ENCODE measurements around the gene WBP2. TPM values are rescaled to one million over a fixed set of nuclear protein-coding genes. Genes with fewer than 3 reads are reported as not detected.

The WBP2 gene
- total RNA-seq, 1 experiment from 2014 or later: 132 TPM

DNA sequence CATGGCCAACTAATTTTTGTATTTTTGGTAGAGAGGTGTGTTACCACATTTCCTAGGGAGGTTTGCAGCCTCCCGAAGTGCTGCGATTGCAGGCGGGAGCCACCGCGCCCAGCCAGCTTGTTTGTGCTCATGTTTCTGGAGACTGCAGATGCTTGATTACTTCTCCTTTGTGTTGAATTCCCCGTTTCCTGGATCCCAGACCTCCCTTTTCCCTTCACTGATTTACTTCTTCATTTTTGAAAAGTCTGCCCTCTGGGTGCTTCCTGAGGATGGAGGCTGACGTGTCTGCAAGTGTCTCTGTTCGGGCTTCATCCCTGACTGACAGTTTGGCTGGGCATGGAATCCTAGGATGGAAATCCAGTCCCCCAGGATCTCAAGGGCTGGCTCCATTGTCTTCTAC lies 30.3 kb upstream of the WBP2 start (continued):
- TF ChIP-seq, protein P1, sequence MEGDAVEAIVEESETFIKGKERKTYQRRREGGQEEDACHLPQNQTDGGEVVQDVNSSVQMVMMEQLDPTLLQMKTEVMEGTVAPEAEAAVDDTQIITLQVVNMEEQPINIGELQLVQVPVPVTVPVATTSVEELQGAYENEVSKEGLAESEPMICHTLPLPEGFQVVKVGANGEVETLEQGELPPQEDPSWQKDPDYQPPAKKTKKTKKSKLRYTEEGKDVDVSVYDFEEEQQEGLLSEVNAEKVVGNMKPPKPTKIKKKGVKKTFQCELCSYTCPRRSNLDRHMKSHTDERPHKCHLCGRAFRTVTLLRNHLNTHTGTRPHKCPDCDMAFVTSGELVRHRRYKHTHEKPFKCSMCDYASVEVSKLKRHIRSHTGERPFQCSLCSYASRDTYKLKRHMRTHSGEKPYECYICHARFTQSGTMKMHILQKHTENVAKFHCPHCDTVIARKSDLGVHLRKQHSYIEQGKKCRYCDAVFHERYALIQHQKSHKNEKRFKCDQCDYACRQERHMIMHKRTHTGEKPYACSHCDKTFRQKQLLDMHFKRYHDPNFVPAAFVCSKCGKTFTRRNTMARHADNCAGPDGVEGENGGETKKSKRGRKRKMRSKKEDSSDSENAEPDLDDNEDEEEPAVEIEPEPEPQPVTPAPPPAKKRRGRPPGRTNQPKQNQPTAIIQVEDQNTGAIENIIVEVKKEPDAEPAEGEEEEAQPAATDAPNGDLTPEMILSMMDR (IDR thresholded peaks at IDR 0.05 in 2 of 3, conservative IDR thresholded peaks at IDR 0.05 in 1 of 3; ENCODE audit: borderline replicate concordance in 1 of 3, insufficient read depth in 1 of 3, low read depth in 2 of 3, low read length in 2 of 3): no peak
- TF ChIP-seq TCF7L2 (IDR thresholded peaks at IDR 0.05; ENCODE audit: borderline replicate concordance, extremely low read depth, insufficient read depth, insufficient read length) (no peak), POLR2AphosphoS5 (IDR thresholded peaks at IDR 0.05; ENCODE audit: low read depth, low read length) (no peak), CBX3 (IDR thresholded peaks at IDR 0.05; ENCODE audit: low read depth) (no peak)

DNA sequence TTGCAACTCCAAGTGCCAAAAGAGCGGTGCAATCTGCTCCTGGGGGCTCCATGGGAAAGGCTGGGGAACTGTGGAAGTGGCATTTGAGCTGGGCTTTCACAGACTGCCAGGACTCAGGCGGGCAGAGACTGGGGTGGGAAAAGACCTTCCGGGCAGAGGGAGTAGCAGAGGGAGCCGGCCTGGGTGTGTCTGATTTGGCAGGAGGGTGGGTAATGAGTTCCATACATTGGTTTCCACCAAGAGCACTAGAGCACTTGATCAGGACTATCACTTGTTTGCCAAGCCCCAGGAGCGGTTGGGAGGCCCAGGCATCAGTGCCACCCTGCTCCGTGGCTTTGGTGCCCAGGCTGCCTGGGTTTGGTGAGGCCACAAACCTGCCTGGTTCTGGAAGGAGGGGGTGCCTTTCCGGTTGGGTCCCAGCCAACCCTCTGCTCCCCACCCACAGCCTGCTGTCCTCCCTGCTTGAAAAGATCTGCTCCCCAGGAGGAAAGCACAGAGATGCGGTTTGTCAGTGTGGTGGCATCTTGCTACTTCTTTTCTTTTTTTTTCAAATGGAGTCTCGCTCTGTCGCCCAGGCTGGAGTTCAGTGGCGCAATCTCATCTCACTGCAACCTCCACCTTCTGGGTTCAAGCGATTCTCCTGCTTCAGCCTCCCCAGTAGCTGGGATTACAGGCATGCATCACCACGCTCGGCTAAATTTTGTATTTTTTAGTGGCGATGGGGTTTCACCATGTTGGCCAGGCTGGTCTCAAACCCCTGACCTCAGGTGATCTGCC lies 26.7 kb upstream of the WBP2 start:
- Histone ChIP-seq H3K9me2 (ENCODE audit: insufficient read depth) (no peaks in the 10 kb centered on the region), H3K27ac (ENCODE audit: low read depth, low read length) (no peak overlapping the region), H3K4me1 (ENCODE audit: control insufficient read depth in 1 of 2, insufficient read depth in 2 of 2, low read length in 2 of 2) (peaks cover 9 to 21% of the 10 kb centered on the region in 2 experiments), H3K9ac (ENCODE audit: low read length) (no peak overlapping the region), H3K4me2 (ENCODE audit: low read length) (no peak overlapping the region), H3K4me3 (replicated peaks in 1 of 2; ENCODE audit: low read depth in 1 of 2, low read length in 2 of 2) (no peak overlapping the region), H3K36me3 (ENCODE audit: control insufficient read depth in 1 of 2, insufficient read depth in 2 of 2, low read length in 2 of 2) (no peaks in the 10 kb centered on the region), H2AFZ (ENCODE audit: low read depth, low read length, poor library complexity, severe bottlenecking) (no peak overlapping the region), H3K9me3 (ENCODE audit: control insufficient read depth in 1 of 2, insufficient read depth in 1 of 2, low read depth in 1 of 2, low read length in 2 of 2) (no peaks in the 10 kb centered on the region), H3K27me3 (ENCODE audit: insufficient read depth, low read length) (no peaks in the 10 kb centered on the region), H3K79me2 (ENCODE audit: insufficient read depth, low read length) (peaks cover 11% of the 10 kb centered on the region), H4K20me1 (ENCODE audit: insufficient read depth) (no peaks in the 10 kb centered on the region)
- intact Hi-C loops (cut with micrococcal nuclease): no loop called here
- DNase-seq (ENCODE audit: low read depth, low spot score) (no peak), ATAC-seq (no peak)
- ChIA-PET POLR2A (interaction anchor here (1.0 to 1.3 kb wide), 3 partner anchors 9 to 148 kb away, joined by 3 to 8 read pairs (median 5); a partner anchor contains a TSS), CTCF (interaction anchor here (1.4 kb wide), 2 partner anchors 13 to 23 kb away, joined by 3 to 4 read pairs; partner anchors contain the start of gene MRPL38), RAD21 (ENCODE audit: low non-redundant PET in 1 of 2, low total read pairs in 2 of 2, uncharacterized antibody in 2 of 2, unreplicated experiment in 2 of 2) (no interaction called here)
- TF ChIP-seq SRF (IDR thresholded peaks at IDR 0.05; ENCODE audit: low read depth): no peak
- no peak for TF ChIP-seq SIN3A (IDR thresholded peaks at IDR 0.05; ENCODE audit: low read depth)
- no peak for TF ChIP-seq CBX3 (IDR thresholded peaks at IDR 0.05; ENCODE audit: low read depth)
- TF ChIP-seq EGR1 (IDR thresholded peaks at IDR 0.05; ENCODE audit: low read depth): no peak
- TF ChIP-seq SP1 (IDR thresholded peaks at IDR 0.05; ENCODE audit: low read depth): no peak
- no peak for TF ChIP-seq ELF1 (IDR thresholded peaks at IDR 0.05; ENCODE audit: borderline replicate concordance, low read depth)
- TF ChIP-seq, protein P1 (IDR thresholded peaks at IDR 0.05 in 2 of 3, conservative IDR thresholded peaks at IDR 0.05 in 1 of 3; ENCODE audit: borderline replicate concordance in 1 of 3, insufficient read depth in 1 of 3, low read depth in 2 of 3, low read length in 2 of 3): no peak
- TF ChIP-seq CEBPB (IDR thresholded peaks at IDR 0.05; ENCODE audit: low read depth): no peak
- BruUV-seq (replicated peaks): no TSS peak

Measured in HCT116 (cell line).